ENCODE measurements around the gene ZNF74.
"Not testable (repeated sequence)": the region's sequence is repeated elsewhere in the genome, so short reads cannot be mapped to it uniquely, and the experiment has no call there.

The ZNF74 gene

GRCh38 chr22:20393705-20394476 is at the start of gene ZNF74:
Gene ZNF74, plus strand, starts transcription at chr22:20394151. Its CDS starts 478 bp downstream, at chr22:20394629.
- Histone ChIP-seq H4K20me1 (ENCODE audit: insufficient read depth, low read length) (no peaks in the 10 kb centered on the region), H3K4me3 (ENCODE audit: low read depth in 1 of 2, low read length in 2 of 2) (peak within 1 kb of the TSS; percentile 40 to 75), H2AFZ (ENCODE audit: low read depth, low read length) (peak within 1 kb of the TSS; percentile 90), H3K27me3 (ENCODE audit: insufficient read depth, low read length, poor library complexity) (no peaks in the 10 kb centered on the region), H3K9ac (ENCODE audit: low read depth, low read length) (peak within 1 kb of the TSS; percentile 82), H3K9me3 (ENCODE audit: insufficient read depth, low read length, severe bottlenecking) (no peaks in the 10 kb centered on the region), H3K36me3 (ENCODE audit: insufficient read depth, low read length) (peaks cover 7% of the 10 kb centered on the region; the same call in 1 of the 2 replicates), H3K27ac (ENCODE audit: low read length) (peak within 1 kb of the TSS; percentile 83), H3K4me2 (ENCODE audit: insufficient read depth, low read length) (peak within 1 kb of the TSS; percentile 70), H3K4me1 (ENCODE audit: insufficient read depth, low read length) (peaks cover 38% of the 10 kb centered on the region), H3K79me2 (ENCODE audit: insufficient read depth, low read length) (peaks cover 46% of the 10 kb centered on the region)
- peak; percentile 92 for DNase-seq
- ATAC-seq (ENCODE audit: insufficient read depth, low read depth): peak; percentile 95
- peak; percentile 3 for TF ChIP-seq CTCF (IDR thresholded peaks at IDR 0.05; ENCODE audit: borderline replicate concordance, extremely low read depth, low read length, poor library complexity, severe bottlenecking)
- no peak for TF ChIP-seq EZH2 (IDR thresholded peaks at IDR 0.05; ENCODE audit: borderline replicate concordance, low read depth, low read length, severe bottlenecking)

DNA sequence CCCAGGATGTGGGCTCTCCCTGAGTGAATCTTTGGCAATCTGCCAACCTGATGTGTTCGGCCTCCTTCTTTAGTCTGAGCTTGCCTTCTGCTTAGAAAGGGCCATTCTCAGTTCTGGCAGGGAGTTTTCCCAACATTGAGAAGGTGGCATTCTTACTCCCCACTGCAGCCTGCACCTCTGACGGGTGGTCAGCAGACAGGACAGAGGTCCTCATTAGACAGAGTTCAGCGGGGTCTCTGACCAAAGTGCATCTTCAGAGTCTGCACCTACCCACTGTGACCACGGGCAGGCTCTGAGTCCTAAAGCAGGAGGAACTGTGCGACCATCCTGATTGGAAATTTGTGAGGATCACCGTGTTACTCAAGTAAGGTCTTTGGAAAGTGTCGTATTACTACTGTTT is 47.4 kb upstream of the ZNF74 start:
- not testable (repeated sequence) for H3K27me3 ChIP-seq (ENCODE audit: insufficient read depth, low read length, poor library complexity); H3K9ac ChIP-seq (ENCODE audit: low read depth, low read length); H3K9me3 ChIP-seq (ENCODE audit: insufficient read depth, low read length, severe bottlenecking); H4K20me1 ChIP-seq (ENCODE audit: insufficient read depth, low read length); ATAC-seq (ENCODE audit: insufficient read depth, low read depth); DNase-seq; H3K4me2 ChIP-seq (ENCODE audit: insufficient read depth, low read length); H3K4me3 ChIP-seq (ENCODE audit: low read depth in 1 of 2, low read length in 2 of 2); H3K27ac ChIP-seq (ENCODE audit: low read length); H3K79me2 ChIP-seq (ENCODE audit: insufficient read depth, low read length); H3K36me3 ChIP-seq (ENCODE audit: insufficient read depth, low read length); H3K4me1 ChIP-seq (ENCODE audit: insufficient read depth, low read length); H2AFZ ChIP-seq (ENCODE audit: low read depth, low read length)

DNA sequence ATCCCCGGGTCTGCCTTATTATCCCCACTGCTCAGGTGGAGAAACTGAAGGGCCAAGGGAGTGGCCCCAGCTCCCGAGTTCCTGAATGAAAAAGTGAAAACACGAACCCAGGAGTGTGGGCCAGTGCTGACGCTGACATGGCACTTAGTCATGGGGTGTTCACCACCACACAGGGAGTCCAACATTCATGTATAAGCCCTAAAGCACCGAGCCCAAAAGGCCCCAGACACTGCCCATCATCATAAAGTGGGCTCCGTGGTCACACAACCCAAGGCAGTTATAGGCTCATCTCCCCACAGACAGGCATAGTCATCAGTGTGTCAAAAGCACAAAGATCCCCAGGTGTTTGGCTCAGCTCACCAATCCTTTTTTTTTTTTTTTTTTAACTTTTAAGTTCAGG is 41.4 kb upstream of the ZNF74 start:
- not testable (repeated sequence) for ATAC-seq (ENCODE audit: insufficient read depth, low read depth)

GRCh38 chr22:20354238-20354975 is 39.5 kb upstream of the ZNF74 start:
- H3K27ac ChIP-seq (ENCODE audit: low read length): no peak overlapping the region
- no peaks in the 10 kb centered on the region for H4K20me1 ChIP-seq (ENCODE audit: insufficient read depth, low read length)
- H3K27me3 ChIP-seq (ENCODE audit: insufficient read depth, low read length, poor library complexity): no peaks in the 10 kb centered on the region
- H3K79me2 ChIP-seq (ENCODE audit: insufficient read depth, low read length): no peaks in the 10 kb centered on the region
- TF ChIP-seq CTCF (IDR thresholded peaks at IDR 0.05; ENCODE audit: borderline replicate concordance, extremely low read depth, low read length, poor library complexity, severe bottlenecking) (no peak), EZH2 (IDR thresholded peaks at IDR 0.05; ENCODE audit: borderline replicate concordance, low read depth, low read length, severe bottlenecking) (no peak)
- H2AFZ ChIP-seq (ENCODE audit: low read depth, low read length): no peak overlapping the region
- H3K9ac ChIP-seq (ENCODE audit: low read depth, low read length): no peak overlapping the region
- ATAC-seq (ENCODE audit: insufficient read depth, low read depth): no peak
- DNase-seq: no peak
- no peak overlapping the region for H3K4me2 ChIP-seq (ENCODE audit: insufficient read depth, low read length)
- H3K4me3 ChIP-seq (ENCODE audit: low read depth in 1 of 2, low read length in 2 of 2): no peak overlapping the region
- no peaks in the 10 kb centered on the region for H3K4me1 ChIP-seq (ENCODE audit: insufficient read depth, low read length)
- H3K36me3 ChIP-seq (ENCODE audit: insufficient read depth, low read length): no peaks in the 10 kb centered on the region
- H3K9me3 ChIP-seq (ENCODE audit: insufficient read depth, low read length, severe bottlenecking): peaks cover 4% of the 10 kb centered on the region

More for the DNA sequence above, 41.4 kb upstream of the ZNF74 start:
- H3K9ac ChIP-seq (ENCODE audit: low read depth, low read length); H3K9me3 ChIP-seq (ENCODE audit: insufficient read depth, low read length, severe bottlenecking); H3K4me3 ChIP-seq (ENCODE audit: low read depth in 1 of 2, low read length in 2 of 2); H3K79me2 ChIP-seq (ENCODE audit: insufficient read depth, low read length); H2AFZ ChIP-seq (ENCODE audit: low read depth, low read length); H4K20me1 ChIP-seq (ENCODE audit: insufficient read depth, low read length); H3K4me1 ChIP-seq (ENCODE audit: insufficient read depth, low read length); H3K4me2 ChIP-seq (ENCODE audit: insufficient read depth, low read length); H3K27ac ChIP-seq (ENCODE audit: low read length); DNase-seq; H3K27me3 ChIP-seq (ENCODE audit: insufficient read depth, low read length, poor library complexity); H3K36me3 ChIP-seq (ENCODE audit: insufficient read depth, low read length): not testable (repeated sequence)

GRCh38 chr22:20355939-20356636 is 37.9 kb upstream of the ZNF74 start:
- ATAC-seq (ENCODE audit: insufficient read depth, low read depth); H3K4me2 ChIP-seq (ENCODE audit: insufficient read depth, low read length); H3K4me1 ChIP-seq (ENCODE audit: insufficient read depth, low read length); H3K27me3 ChIP-seq (ENCODE audit: insufficient read depth, low read length, poor library complexity); H3K4me3 ChIP-seq (ENCODE audit: low read depth in 1 of 2, low read length in 2 of 2); H2AFZ ChIP-seq (ENCODE audit: low read depth, low read length); H4K20me1 ChIP-seq (ENCODE audit: insufficient read depth, low read length); H3K36me3 ChIP-seq (ENCODE audit: insufficient read depth, low read length); H3K9me3 ChIP-seq (ENCODE audit: insufficient read depth, low read length, severe bottlenecking); H3K79me2 ChIP-seq (ENCODE audit: insufficient read depth, low read length); H3K27ac ChIP-seq (ENCODE audit: low read length); H3K9ac ChIP-seq (ENCODE audit: low read depth, low read length); DNase-seq: not testable (repeated sequence)

GRCh38 chr22:20356906-20357305 is 37.0 kb upstream of the ZNF74 start:
- not testable (repeated sequence) for H3K27ac ChIP-seq (ENCODE audit: low read length); H3K9me3 ChIP-seq (ENCODE audit: insufficient read depth, low read length, severe bottlenecking); H4K20me1 ChIP-seq (ENCODE audit: insufficient read depth, low read length); H3K4me3 ChIP-seq (ENCODE audit: low read depth in 1 of 2, low read length in 2 of 2); H3K27me3 ChIP-seq (ENCODE audit: insufficient read depth, low read length, poor library complexity); ATAC-seq (ENCODE audit: insufficient read depth, low read depth); H3K79me2 ChIP-seq (ENCODE audit: insufficient read depth, low read length); H3K4me2 ChIP-seq (ENCODE audit: insufficient read depth, low read length); DNase-seq; H3K4me1 ChIP-seq (ENCODE audit: insufficient read depth, low read length); H2AFZ ChIP-seq (ENCODE audit: low read depth, low read length); H3K9ac ChIP-seq (ENCODE audit: low read depth, low read length); H3K36me3 ChIP-seq (ENCODE audit: insufficient read depth, low read length)

All from DND-41 (cell line).